SK-N-SH (cell line): ENCODE measurements around the gene PPP1R14D. TPM values are rescaled to one million over a fixed set of nuclear protein-coding genes. Genes with fewer than 3 reads are reported as not detected.

ENCODE experiments used
- CTCF ChIA-PET: fragments of 300-600, 350-600 bp; formaldehyde crosslinking; extraction: SDS; loops from one replicate; lab custom pipeline; 2021; lab: Yijun Ruan, JAX
- POLR2A ChIA-PET: fragments of 350-600 bp; sonication (Branson Sonifier 250); formaldehyde crosslinking; extraction: SDS; loops from one replicate; lab custom pipeline; 2020; ENCODE audit warnings: antibody characterized with exemption, inconsistent platforms; lab: Yijun Ruan, JAX
- DNase-seq: peaks from one replicate; pipeline ENCODE4 v3.0.0; 2012
- H2AFZ ChIP-seq: fragments of 200-600 bp; sonication (generic); 2 replicates; pipeline ENCODE4 v1.8.1; 2016; ENCODE audit warnings: antibody characterized with exemption, mild to moderate bottlenecking, low read depth
- H3F3A ChIP-seq: fragments of 200-600 bp; sonication (generic); replicated peaks from 2 replicates; pipeline ENCODE3; 2016; ENCODE audit warnings: antibody characterized with exemption, mild to moderate bottlenecking; ENCODE audit not compliant: insufficient read depth
- H3K27ac ChIP-seq, 2 experiments: fragments of 200-500 bp in 1 of 2; fragments of 200-600 bp in 1 of 2; sonication (Bioruptor generic) in 1 of 2; sonication (generic), shearing (Covaris generic) in 1 of 2; 2 replicates each; pipeline versions ENCODE4 v1.5.1 to v1.6.1; 2014 to 2016; ENCODE audit warnings: low read depth in 2 of 2, inconsistent platforms in 1 of 2, low read length in 1 of 2, mild to moderate bottlenecking in 1 of 2, mixed read lengths in 1 of 2
- H3K27me3 ChIP-seq: fragments of 200-600 bp; sonication (generic), shearing (Covaris generic); 2 replicates; pipeline ENCODE4 v1.6.1; 2016; ENCODE audit warnings: mixed run types; ENCODE audit not compliant: insufficient read depth
- H3K36me3 ChIP-seq, 2 experiments: fragments of 200-500 bp in 1 of 2; fragments of 200-600 bp in 1 of 2; sonication (Bioruptor generic) in 1 of 2; sonication (generic) in 1 of 2; replicated peaks in 1 of 2; 2 replicates each; pipeline versions ENCODE3 to v1.5.1; 2014 to 2016; ENCODE audit warnings: low read length in 1 of 2, mild to moderate bottlenecking in 1 of 2; ENCODE audit not compliant: insufficient read depth in 2 of 2, control insufficient read depth in 1 of 2
- H3K4me1 ChIP-seq, 2 experiments: fragments of 200-500 bp in 1 of 2; fragments of 200-600 bp in 1 of 2; sonication (Bioruptor generic) in 1 of 2; sonication (generic), shearing (Covaris generic) in 1 of 2; 2 replicates each; pipeline versions ENCODE4 v1.5.1 to v1.6.1; 2014 to 2016; ENCODE audit warnings: low read depth in 1 of 2, low read length in 1 of 2, mixed run types in 1 of 2; ENCODE audit not compliant: insufficient read depth in 2 of 2, control insufficient read depth in 1 of 2
- H3K4me2 ChIP-seq: fragments of 200-600 bp; sonication (generic), shearing (Covaris generic); 2 replicates; pipeline ENCODE4 v1.6.1; 2017; ENCODE audit warnings: mixed run types
- H3K4me3 ChIP-seq, 2 experiments: fragments of 200-500 bp in 1 of 2; fragments of 200-600 bp in 1 of 2; sonication (Bioruptor generic) in 1 of 2; sonication (generic), shearing (Covaris generic) in 1 of 2; 2 replicates each; pipeline versions ENCODE4 v1.5.1 to v1.8.1; 2014 to 2016; ENCODE audit warnings: low read depth in 2 of 2, inconsistent platforms in 1 of 2, low read length in 1 of 2, mild to moderate bottlenecking in 1 of 2, mixed read lengths in 1 of 2, moderate library complexity in 1 of 2
- H3K79me2 ChIP-seq: fragments of 200-600 bp; sonication (generic); 2 replicates; pipeline ENCODE4 v1.8.1; 2017; ENCODE audit warnings: mild to moderate bottlenecking; ENCODE audit not compliant: insufficient read depth
- H3K9ac ChIP-seq: fragments of 200-600 bp; sonication (generic); 2 replicates; pipeline ENCODE4 v1.6.1; 2017; ENCODE audit warnings: mixed run types
- H3K9me2 ChIP-seq: fragments of 200-600 bp; sonication (generic); 2 replicates; pipeline ENCODE4 v1.6.1; 2017; ENCODE audit warnings: mixed run types
- H3K9me3 ChIP-seq: fragments of 200-600 bp; sonication (generic); 2 replicates; pipeline ENCODE4 v1.6.1; 2017; ENCODE audit warnings: mixed run types, mild to moderate bottlenecking, moderate library complexity
- H4K20me1 ChIP-seq: fragments of 200-600 bp; sonication (generic); 2 replicates; pipeline ENCODE4 v1.6.1; 2017; ENCODE audit warnings: mild to moderate bottlenecking, mixed run types; ENCODE audit not compliant: insufficient read depth
- FOXM1 ChIP-seq: IDR thresholded peaks from 2 replicates; pipeline ENCODE4 v1.4.0; 2012; ENCODE audit warnings: low read depth, mild to moderate bottlenecking
- GATA2 ChIP-seq: sonication (generic); formaldehyde crosslinking; IDR thresholded peaks from 2 replicates; pipeline ENCODE4 v1.5.0; 2020; ENCODE audit warnings: mild to moderate bottlenecking, missing genetic modification reagents
- MXI1 ChIP-seq: IDR thresholded peaks from 2 replicates; pipeline ENCODE4 v1.6.1; 2012; ENCODE audit warnings: mild to moderate bottlenecking, low read depth, low read length, improper control_type of control experiment
- NFIC ChIP-seq: IDR thresholded peaks from 2 replicates; pipeline ENCODE4 v1.4.0; 2012; ENCODE audit warnings: borderline replicate concordance
- POLR2AphosphoS5 ChIP-seq: IDR thresholded peaks from 2 replicates; pipeline ENCODE4 v1.6.1; 2012; ENCODE audit warnings: low read depth, low read length
- RAD21 ChIP-seq: IDR thresholded peaks from 2 replicates; pipeline ENCODE4 v1.6.1; 2012; ENCODE audit warnings: mild to moderate bottlenecking, low read length
- RXRA ChIP-seq: IDR thresholded peaks from 2 replicates; pipeline ENCODE4 v1.4.0; 2012; ENCODE audit warnings: low read depth, mild to moderate bottlenecking, borderline replicate concordance
- SMC3 ChIP-seq: IDR thresholded peaks from 2 replicates; pipeline ENCODE4 v1.6.1; 2012; ENCODE audit warnings: low read depth, low read length, improper control_type of control experiment
- TAF1 ChIP-seq: IDR thresholded peaks from 2 replicates; pipeline ENCODE4 v1.6.1; 2012; ENCODE audit warnings: low read depth, mild to moderate bottlenecking, low read length, moderate library complexity, borderline replicate concordance
- TCF12 ChIP-seq: IDR thresholded peaks from 2 replicates; pipeline ENCODE4 v1.4.0; 2012
- TEAD4 ChIP-seq: IDR thresholded peaks from 2 replicates; pipeline ENCODE4 v1.4.0; 2012; ENCODE audit warnings: mild to moderate bottlenecking, borderline replicate concordance; ENCODE audit not compliant: insufficient read depth
- YY1 ChIP-seq: IDR thresholded peaks from 2 replicates; pipeline ENCODE4 v1.4.0; 2012; ENCODE audit warnings: low read depth, mild to moderate bottlenecking
- WGBS: methylation state at CpG from one replicate; pipeline ENCODE4 v1.1.6; 2017; ENCODE audit warnings: low lambda C conversion rate; 5-methylcytosine and 5-hydroxymethylcytosine counted together
- polyA plus RNA-seq, 3 experiments: library from polyadenylated mRNA; depleted of rRNA; stranded (reverse); fragments of >200 nt; gene quantifications; 2 replicates each; pipeline ENCODE4 v1.2.3, GENCODE V29; 2012
- TF ChIP-seq, protein P1 (sequence below): IDR thresholded peaks from 2 replicates; pipeline ENCODE4 v1.6.1; 2012; ENCODE audit warnings: mild to moderate bottlenecking, low read depth, low read length, moderate library complexity
- TF ChIP-seq, protein P2 (sequence below): fragments of 200-600 bp; sonication (generic); IDR thresholded peaks from 2 replicates; pipeline ENCODE4 v1.6.1; 2017; ENCODE audit warnings: antibody characterized with exemption, mild to moderate bottlenecking, moderate library complexity
- TF ChIP-seq, protein P3 (sequence below): fragments of 150-350 bp; IDR thresholded peaks from 2 replicates; pipeline ENCODE4 v1.6.1; 2016; ENCODE audit warnings: mild to moderate bottlenecking, low read depth, low read length
- TF ChIP-seq, protein P4 (sequence below): IDR thresholded peaks from 2 replicates; pipeline ENCODE4 v1.4.0; 2012; ENCODE audit warnings: low read depth, borderline replicate concordance

Gene PPP1R14D
- polyA plus RNA-seq, 1 of the 3 experiments (the other 2 are of a cell fraction): not detected

DNA sequence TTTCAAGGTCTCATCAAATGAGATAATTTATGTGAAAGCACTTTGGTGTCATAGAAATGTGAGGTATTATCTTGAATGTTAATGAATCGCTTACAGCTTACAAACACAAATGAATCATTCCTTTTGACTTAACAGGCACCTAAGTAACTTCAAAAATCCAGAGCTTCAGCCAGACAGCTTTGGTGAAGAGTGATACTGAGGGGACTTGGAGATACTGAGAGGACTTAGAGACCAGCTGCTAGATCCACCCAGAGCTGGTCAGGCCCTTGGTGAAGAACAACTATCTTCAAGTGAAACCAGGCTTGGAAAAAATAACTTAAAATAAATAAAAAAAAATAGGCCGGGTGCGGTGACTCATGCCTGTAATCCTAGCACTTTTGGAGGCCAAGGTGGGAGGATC is 37.8 kb downstream of the PPP1R14D start:
- TF ChIP-seq, protein P1, sequence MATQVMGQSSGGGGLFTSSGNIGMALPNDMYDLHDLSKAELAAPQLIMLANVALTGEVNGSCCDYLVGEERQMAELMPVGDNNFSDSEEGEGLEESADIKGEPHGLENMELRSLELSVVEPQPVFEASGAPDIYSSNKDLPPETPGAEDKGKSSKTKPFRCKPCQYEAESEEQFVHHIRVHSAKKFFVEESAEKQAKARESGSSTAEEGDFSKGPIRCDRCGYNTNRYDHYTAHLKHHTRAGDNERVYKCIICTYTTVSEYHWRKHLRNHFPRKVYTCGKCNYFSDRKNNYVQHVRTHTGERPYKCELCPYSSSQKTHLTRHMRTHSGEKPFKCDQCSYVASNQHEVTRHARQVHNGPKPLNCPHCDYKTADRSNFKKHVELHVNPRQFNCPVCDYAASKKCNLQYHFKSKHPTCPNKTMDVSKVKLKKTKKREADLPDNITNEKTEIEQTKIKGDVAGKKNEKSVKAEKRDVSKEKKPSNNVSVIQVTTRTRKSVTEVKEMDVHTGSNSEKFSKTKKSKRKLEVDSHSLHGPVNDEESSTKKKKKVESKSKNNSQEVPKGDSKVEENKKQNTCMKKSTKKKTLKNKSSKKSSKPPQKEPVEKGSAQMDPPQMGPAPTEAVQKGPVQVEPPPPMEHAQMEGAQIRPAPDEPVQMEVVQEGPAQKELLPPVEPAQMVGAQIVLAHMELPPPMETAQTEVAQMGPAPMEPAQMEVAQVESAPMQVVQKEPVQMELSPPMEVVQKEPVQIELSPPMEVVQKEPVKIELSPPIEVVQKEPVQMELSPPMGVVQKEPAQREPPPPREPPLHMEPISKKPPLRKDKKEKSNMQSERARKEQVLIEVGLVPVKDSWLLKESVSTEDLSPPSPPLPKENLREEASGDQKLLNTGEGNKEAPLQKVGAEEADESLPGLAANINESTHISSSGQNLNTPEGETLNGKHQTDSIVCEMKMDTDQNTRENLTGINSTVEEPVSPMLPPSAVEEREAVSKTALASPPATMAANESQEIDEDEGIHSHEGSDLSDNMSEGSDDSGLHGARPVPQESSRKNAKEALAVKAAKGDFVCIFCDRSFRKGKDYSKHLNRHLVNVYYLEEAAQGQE: no peak
- TF ChIP-seq GATA2 (CRISPR knock-in tag): no peak
- TF ChIP-seq, protein P2, sequence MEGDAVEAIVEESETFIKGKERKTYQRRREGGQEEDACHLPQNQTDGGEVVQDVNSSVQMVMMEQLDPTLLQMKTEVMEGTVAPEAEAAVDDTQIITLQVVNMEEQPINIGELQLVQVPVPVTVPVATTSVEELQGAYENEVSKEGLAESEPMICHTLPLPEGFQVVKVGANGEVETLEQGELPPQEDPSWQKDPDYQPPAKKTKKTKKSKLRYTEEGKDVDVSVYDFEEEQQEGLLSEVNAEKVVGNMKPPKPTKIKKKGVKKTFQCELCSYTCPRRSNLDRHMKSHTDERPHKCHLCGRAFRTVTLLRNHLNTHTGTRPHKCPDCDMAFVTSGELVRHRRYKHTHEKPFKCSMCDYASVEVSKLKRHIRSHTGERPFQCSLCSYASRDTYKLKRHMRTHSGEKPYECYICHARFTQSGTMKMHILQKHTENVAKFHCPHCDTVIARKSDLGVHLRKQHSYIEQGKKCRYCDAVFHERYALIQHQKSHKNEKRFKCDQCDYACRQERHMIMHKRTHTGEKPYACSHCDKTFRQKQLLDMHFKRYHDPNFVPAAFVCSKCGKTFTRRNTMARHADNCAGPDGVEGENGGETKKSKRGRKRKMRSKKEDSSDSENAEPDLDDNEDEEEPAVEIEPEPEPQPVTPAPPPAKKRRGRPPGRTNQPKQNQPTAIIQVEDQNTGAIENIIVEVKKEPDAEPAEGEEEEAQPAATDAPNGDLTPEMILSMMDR: no peak
- no peak overlapping the region for H3K4me3 ChIP-seq
- H3K79me2 ChIP-seq: peaks cover 59% of the 10 kb centered on the region
- peaks cover 0 to 5% of the 10 kb centered on the region in 2 experiments for H3K36me3 ChIP-seq
- H4K20me1 ChIP-seq: peaks cover 19% of the 10 kb centered on the region
- POLR2A ChIA-PET: no interaction called here
- no peaks in the 10 kb centered on the region for H3K27me3 ChIP-seq
- H3K4me1 ChIP-seq: peaks cover 2 to 16% of the 10 kb centered on the region in 2 experiments; a peak in 3 of 4 replicates
- no peaks in the 10 kb centered on the region for H3K9me3 ChIP-seq
- H2AFZ ChIP-seq: no peak overlapping the region
- no peaks in the 10 kb centered on the region for H3K9me2 ChIP-seq
- WGBS: 81% methylated on average over 3 of the region's 3 CpGs
- H3K9ac ChIP-seq: no peak overlapping the region
- no peak for DNase-seq
- peaks cover 15% of the 10 kb centered on the region for H3F3A ChIP-seq
- H3K27ac ChIP-seq: peak overlapping the region in 1 of 2 experiments; percentile 34; a peak in 2 of 4 replicates
- no peak overlapping the region for H3K4me2 ChIP-seq
- CTCF ChIA-PET: interaction anchor here (2.4 to 31.8 kb wide), 3 partner anchors 8 to 67 kb away, joined by 8 to 555 read pairs (median 24); partner anchors contain the start of gene RMDN3

DNA sequence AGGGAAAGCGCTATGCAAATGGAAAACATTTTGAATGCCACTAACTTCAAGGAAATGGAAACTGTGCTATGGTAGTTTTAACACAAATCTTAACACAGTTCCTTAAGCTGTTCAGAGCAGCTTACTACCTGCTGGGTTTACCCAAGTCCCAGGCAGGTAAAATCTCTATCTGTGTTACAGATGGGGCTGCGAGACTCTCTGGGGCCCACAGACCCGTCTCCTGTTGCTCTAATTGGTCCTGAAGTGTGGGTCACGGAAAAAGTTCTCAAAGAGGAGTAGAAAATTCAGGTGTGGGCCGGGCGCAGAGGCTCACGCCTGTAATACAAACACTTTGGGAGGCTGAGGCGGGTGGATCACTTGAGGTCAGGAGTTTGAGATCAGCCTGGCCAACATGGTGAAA is 38.5 kb downstream of the PPP1R14D start:
- Histone ChIP-seq H3K9me3 (no peaks in the 10 kb centered on the region), H3K4me2 (no peak overlapping the region), H3K36me3 (peaks cover 0 to 5% of the 10 kb centered on the region in 2 experiments), H2AFZ (no peak overlapping the region), H3K4me3 (no peak overlapping the region), H3K27ac (no peak overlapping the region; a peak in 1 of 4 replicates), H3K9me2 (no peaks in the 10 kb centered on the region), H4K20me1 (peaks cover 19% of the 10 kb centered on the region), H3K4me1 (peaks cover 2 to 16% of the 10 kb centered on the region in 2 experiments; a peak in 3 of 4 replicates), H3K79me2 (peaks cover 52% of the 10 kb centered on the region), H3F3A (peaks cover 15% of the 10 kb centered on the region), H3K27me3 (no peaks in the 10 kb centered on the region), H3K9ac (no peak overlapping the region)
- DNase-seq: no peak
- CTCF ChIA-PET: interaction anchor here (31.8 kb wide), 1 partner anchor 45 kb away, joined by 555 read pairs; the partner anchor contains the start of gene RMDN3
- WGBS: 96% methylated on average over 8 of the region's 8 CpGs
- POLR2A ChIA-PET: no interaction called here
- TF ChIP-seq TCF12 (no peak), MXI1 (no peak), RAD21 (no peak), SMC3 (no peak), TAF1 (no peak), POLR2AphosphoS5 (no peak), YY1 (no peak), FOXM1 (no peak), TEAD4 (no peak), GATA2 (CRISPR knock-in tag) (no peak), RXRA (no peak), NFIC (no peak)
- TF ChIP-seq, protein P1: no peak
- TF ChIP-seq, protein P3, sequence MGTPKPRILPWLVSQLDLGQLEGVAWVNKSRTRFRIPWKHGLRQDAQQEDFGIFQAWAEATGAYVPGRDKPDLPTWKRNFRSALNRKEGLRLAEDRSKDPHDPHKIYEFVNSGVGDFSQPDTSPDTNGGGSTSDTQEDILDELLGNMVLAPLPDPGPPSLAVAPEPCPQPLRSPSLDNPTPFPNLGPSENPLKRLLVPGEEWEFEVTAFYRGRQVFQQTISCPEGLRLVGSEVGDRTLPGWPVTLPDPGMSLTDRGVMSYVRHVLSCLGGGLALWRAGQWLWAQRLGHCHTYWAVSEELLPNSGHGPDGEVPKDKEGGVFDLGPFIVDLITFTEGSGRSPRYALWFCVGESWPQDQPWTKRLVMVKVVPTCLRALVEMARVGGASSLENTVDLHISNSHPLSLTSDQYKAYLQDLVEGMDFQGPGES: no peak
- TF ChIP-seq, protein P4, sequence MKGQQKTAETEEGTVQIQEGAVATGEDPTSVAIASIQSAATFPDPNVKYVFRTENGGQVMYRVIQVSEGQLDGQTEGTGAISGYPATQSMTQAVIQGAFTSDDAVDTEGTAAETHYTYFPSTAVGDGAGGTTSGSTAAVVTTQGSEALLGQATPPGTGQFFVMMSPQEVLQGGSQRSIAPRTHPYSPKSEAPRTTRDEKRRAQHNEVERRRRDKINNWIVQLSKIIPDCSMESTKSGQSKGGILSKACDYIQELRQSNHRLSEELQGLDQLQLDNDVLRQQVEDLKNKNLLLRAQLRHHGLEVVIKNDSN: no peak
